Activated T-helper 17 cell treated with anti-CD3 and anti-CD28 coated beads, Interleukin-2, amount 50 U/mL, for 72 hours (primary cell): ENCODE measurements around the gene MOCS2. TPM values are rescaled to one million over a fixed set of nuclear protein-coding genes. Genes with fewer than 3 reads are reported as not detected.

Source experiments
- ATAC-seq: fragments of 150-1000 bp; cut with Tn5 transposase; replicated peaks from 2 replicates; pipeline ENCODE4 v1.10.0; 2021; ENCODE audit warnings: mild to moderate bottlenecking, moderate library complexity
- H3K27ac Mint-ChIP-seq: one replicate; pipeline ENCODE4 v1.8.0; 2022; ENCODE audit warnings: mixed read lengths
- H3K27me3 Mint-ChIP-seq: one replicate; pipeline ENCODE4 v1.8.0; 2022; ENCODE audit warnings: mixed read lengths
- H3K36me3 Mint-ChIP-seq: one replicate; pipeline ENCODE4 v1.8.0; 2022; ENCODE audit warnings: low read depth, mild to moderate bottlenecking, mixed read lengths
- H3K4me1 Mint-ChIP-seq: one replicate; pipeline ENCODE4 v1.8.0; 2022; ENCODE audit warnings: mixed read lengths
- H3K4me3 Mint-ChIP-seq: one replicate; pipeline ENCODE4 v1.8.0; 2022; ENCODE audit warnings: mild to moderate bottlenecking, mixed read lengths
- H3K9me3 Mint-ChIP-seq: one replicate; pipeline ENCODE4 v1.8.0; 2022; ENCODE audit warnings: mixed read lengths
- total RNA-seq, 2 donors: library from RNA; stranded (reverse); gene quantifications; one replicate each; pipeline ENCODE4 v1.2.3, GENCODE V29; 2022

The MOCS2 gene
- total RNA-seq, 2 donors from 2014 or later, result 17.0 to 27.6 TPM

- Mint-ChIP-seq H3K36me3 (peaks cover 13% of the 10 kb centered on the region), H3K4me1 (peaks cover 19% of the 10 kb centered on the region), H3K4me3 (peak overlapping the region; percentile 97), H3K27ac (no peak overlapping the region), H3K27me3 (no peaks in the 10 kb centered on the region), H3K9me3 (no peaks in the 10 kb centered on the region)
- no peak for ATAC-seq
These were observed 1.6 kb upstream of the MOCS2 start for GRCh38 chr5:53111139-53111538.

DNA sequence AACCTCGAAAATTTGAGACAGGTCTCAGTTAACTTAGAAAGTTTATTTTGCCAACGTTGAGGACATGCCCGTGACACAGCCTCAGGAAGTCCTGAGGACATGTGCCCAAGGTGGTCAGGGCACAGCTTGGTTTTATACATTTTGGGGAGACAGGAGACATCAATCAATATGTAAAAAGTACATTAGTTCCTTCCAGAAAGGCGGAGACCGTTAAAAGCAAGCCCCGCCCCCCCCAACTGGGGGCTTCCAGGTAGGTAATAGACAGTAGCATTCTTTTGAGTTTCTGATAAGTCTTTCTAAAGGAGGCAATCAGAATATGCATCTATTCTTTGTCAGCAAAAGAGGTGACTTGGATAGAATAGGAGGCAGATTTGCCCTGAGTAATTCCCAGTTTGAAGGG, 599 bp upstream of the MOCS2 start:
- H3K9me3 Mint-ChIP-seq, result no peaks in the 10 kb centered on the region
- peak; percentile 10 for ATAC-seq
- peaks cover 23% of the 10 kb centered on the region for H3K4me1 Mint-ChIP-seq
- H3K36me3 Mint-ChIP-seq, result peaks cover 23% of the 10 kb centered on the region
- H3K27ac Mint-ChIP-seq, result peak overlapping the region; percentile 97
- H3K4me3 Mint-ChIP-seq, result peak overlapping the region; percentile 97
- no peaks in the 10 kb centered on the region for H3K27me3 Mint-ChIP-seq

DNA sequence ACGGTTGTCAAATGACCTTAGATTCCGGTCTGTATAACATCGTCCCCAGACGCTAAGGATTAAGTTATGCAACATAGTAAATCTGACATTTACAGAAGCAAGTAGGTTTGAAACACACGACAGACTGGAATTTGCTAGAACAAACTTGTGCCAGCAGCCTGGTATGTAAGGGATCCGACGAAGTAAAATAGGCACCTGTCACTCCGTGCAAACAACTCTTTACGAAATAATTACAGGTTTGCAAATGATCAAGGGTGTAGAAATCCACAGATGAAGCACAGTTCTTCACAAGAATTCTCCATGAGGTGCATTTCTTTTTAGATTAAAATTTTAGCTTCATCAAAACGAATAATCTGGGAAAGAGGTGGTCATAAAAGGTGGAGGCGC, 508 bp downstream of the MOCS2 start:
- Mint-ChIP-seq H3K4me3 (peak overlapping the region; percentile 97), H3K36me3 (peaks cover 33% of the 10 kb centered on the region), H3K27me3 (no peaks in the 10 kb centered on the region), H3K9me3 (no peaks in the 10 kb centered on the region), H3K4me1 (peaks cover 23% of the 10 kb centered on the region), H3K27ac (peak overlapping the region; percentile 97)
- peak; percentile 3 for ATAC-seq

GRCh38 chr5:53105611-53106300, 3.8 kb downstream of the MOCS2 start:
- no peak for ATAC-seq
- Mint-ChIP-seq H3K4me3 (no peak overlapping the region), H3K4me1 (peaks cover 27% of the 10 kb centered on the region), H3K9me3 (no peaks in the 10 kb centered on the region), H3K27ac (no peak overlapping the region), H3K36me3 (peaks cover 66% of the 10 kb centered on the region), H3K27me3 (no peaks in the 10 kb centered on the region)

DNA sequence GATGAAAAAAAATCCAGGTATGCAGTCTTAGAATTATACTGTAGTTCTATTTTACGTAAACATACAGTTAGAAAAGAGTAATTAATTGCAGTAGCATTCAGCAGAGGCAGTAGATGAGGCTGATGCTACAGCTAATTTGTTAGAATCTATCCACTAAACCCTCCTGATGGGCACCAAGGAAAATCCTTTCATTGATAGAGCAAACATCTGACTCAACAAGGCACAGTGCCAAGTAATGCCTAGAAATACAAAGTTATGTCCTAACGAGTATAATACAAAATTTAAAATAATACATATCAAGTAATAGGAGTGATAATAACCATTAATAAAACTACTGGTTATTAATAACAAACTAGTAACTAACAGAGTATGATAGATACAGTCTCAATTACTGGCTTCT, 9.0 kb downstream of the MOCS2 start:
- ATAC-seq, result no peak
- H3K9me3 Mint-ChIP-seq, result no peaks in the 10 kb centered on the region
- no peak overlapping the region for H3K27ac Mint-ChIP-seq
- no peak overlapping the region for H3K4me3 Mint-ChIP-seq
- no peaks in the 10 kb centered on the region for H3K27me3 Mint-ChIP-seq
- peaks cover 7% of the 10 kb centered on the region for H3K4me1 Mint-ChIP-seq
- peaks cover 90% of the 10 kb centered on the region for H3K36me3 Mint-ChIP-seq

DNA sequence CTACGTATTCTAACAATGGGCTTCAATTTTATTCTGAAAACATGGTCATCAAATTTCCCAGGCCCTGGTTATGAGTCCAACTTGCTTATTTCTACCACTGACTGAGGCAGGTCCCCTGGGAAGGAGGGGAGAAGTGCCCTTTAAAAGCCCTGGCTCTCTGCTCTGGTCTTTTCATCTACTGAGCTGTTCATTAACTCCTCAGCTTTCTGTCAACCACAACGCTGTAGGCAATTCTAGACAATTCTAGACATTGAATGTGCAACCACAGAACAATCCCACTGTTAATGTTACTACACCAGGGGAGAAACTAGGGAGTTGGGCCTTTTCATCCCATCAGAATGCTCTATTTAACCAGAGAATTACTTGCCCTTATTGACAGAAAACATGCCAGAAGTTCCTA, 10.0 kb downstream of the MOCS2 start:
- Mint-ChIP-seq H3K9me3 (no peaks in the 10 kb centered on the region), H3K4me3 (no peak overlapping the region), H3K27ac (peak overlapping the region; percentile 31), H3K27me3 (no peaks in the 10 kb centered on the region), H3K4me1 (peaks cover 7% of the 10 kb centered on the region), H3K36me3 (peaks cover 80% of the 10 kb centered on the region)
- ATAC-seq, result no peak

DNA sequence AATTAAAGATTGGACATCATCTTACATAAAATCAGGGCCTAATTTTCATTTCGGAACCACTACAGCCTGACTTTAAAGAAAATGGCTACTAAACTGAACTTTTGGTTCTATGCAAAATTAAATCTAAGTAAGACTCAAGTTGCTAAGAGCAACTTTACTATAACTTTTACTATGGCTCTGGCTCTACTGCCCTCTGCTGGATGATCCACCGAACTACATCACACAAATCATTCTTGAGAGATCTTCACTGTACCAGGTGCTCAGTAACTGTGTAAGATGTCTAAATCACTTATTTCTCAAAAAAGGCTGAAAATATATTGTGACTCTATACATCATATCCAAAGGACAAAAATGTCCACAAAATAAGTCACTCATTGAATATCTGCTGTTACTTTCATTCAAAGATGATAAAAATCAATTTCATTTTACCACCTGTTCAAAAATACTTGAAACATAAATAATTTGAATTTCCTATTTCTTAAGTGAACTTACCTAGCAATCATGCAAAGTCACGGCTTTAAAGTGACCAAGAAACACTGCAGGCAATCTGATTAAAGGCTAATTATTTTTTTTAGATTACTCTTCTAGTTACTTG, 13.5 kb downstream of the MOCS2 start:
- Mint-ChIP-seq H3K4me3 (no peak overlapping the region), H3K4me1 (no peaks in the 10 kb centered on the region), H3K27me3 (no peaks in the 10 kb centered on the region), H3K36me3 (peaks cover 45% of the 10 kb centered on the region), H3K27ac (no peak overlapping the region), H3K9me3 (no peaks in the 10 kb centered on the region)
- peak; percentile 60 for ATAC-seq

DNA sequence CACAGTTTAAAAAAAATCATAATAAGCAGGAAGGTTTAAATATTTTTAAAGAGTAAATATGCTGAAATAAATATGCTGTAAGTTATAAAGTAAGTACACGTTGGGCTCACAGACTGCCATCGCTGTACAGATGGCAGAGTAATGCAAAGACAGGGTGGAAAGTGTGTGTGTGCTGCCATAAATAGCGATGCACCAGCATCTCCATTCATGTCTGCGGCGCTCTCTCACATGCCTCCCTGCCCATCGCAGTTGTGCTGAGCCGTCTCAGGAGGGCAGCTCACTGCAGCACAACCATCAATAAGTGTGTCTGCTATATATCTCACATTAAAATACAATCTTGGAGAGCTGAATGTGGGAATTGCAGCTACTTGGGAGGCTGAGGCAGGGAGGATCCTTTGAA, 14.3 kb downstream of the MOCS2 start:
- no peak overlapping the region for H3K4me3 Mint-ChIP-seq
- no peaks in the 10 kb centered on the region for H3K9me3 Mint-ChIP-seq
- no peaks in the 10 kb centered on the region for H3K27me3 Mint-ChIP-seq
- no peak for ATAC-seq
- H3K36me3 Mint-ChIP-seq, result peaks cover 37% of the 10 kb centered on the region
- peaks cover 2% of the 10 kb centered on the region for H3K4me1 Mint-ChIP-seq
- H3K27ac Mint-ChIP-seq, result no peak overlapping the region

DNA sequence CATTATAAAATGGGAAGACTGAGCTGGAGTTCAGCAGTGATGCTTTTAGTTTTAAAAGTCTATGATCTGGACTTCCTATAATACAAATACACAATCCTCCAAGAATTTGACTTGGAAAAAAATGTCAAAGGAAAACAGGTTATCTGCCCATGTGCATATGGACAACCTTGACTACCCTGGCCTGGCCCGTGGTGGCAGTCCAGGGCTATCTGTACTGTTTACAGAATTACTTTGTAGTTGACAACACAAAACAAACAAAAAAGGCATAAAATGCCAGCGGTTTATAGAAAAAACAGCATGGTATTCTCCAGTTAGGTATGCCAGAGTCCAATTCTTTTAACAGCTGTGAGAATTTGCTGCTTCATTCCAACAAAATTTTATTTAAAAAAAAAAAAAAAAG, 17.3 kb downstream of the MOCS2 start:
- H3K27ac Mint-ChIP-seq, result no peak overlapping the region
- no peaks in the 10 kb centered on the region for H3K9me3 Mint-ChIP-seq
- no peak for ATAC-seq
- no peak overlapping the region for H3K4me3 Mint-ChIP-seq
- peaks cover 7% of the 10 kb centered on the region for H3K36me3 Mint-ChIP-seq
- no peaks in the 10 kb centered on the region for H3K27me3 Mint-ChIP-seq
- peaks cover 15% of the 10 kb centered on the region for H3K4me1 Mint-ChIP-seq

DNA sequence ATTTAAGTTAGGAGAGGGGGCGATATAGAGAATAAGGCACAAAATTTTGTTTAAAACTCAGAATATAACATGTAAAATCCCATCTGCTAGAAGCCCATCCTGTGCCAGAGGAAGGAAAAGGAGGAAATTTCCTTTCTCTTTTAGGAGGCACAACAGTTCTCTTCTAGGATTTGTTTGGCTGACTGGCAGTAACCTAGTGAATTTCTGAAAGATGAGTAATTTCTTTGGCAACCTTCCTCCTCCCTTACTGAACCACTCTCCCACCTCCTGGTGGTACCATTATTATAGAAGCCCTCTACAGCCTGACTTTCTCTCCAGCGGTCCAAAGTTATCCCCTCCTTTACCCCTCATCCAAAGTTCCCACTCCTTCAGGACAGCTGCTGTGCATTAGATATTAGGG, 18.3 kb downstream of the MOCS2 start:
- no peak overlapping the region for H3K4me3 Mint-ChIP-seq
- H3K9me3 Mint-ChIP-seq, result no peaks in the 10 kb centered on the region
- no peak for ATAC-seq
- H3K4me1 Mint-ChIP-seq, result peaks cover 15% of the 10 kb centered on the region
- no peaks in the 10 kb centered on the region for H3K36me3 Mint-ChIP-seq
- no peaks in the 10 kb centered on the region for H3K27me3 Mint-ChIP-seq
- H3K27ac Mint-ChIP-seq, result no peak overlapping the region

DNA sequence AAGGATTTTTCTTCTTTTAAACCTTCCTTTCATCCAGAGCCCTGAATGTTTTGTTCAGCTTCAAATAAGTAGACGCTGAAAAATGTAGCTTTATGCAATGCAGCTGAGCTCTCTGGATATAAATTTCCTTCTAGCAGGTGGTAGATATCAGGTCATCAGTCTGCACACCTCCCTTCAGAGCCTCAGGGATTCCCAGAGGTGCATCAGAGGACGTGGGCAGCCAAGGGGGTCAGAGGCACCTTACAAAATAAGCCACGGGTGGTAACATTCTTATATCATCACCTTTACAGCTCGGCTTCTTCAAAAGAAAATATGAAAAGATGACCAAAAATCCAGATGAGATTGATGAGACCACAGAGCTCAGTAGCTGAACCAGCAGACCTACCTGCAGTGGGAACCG, 19.3 kb downstream of the MOCS2 start:
- no peak for ATAC-seq
- Mint-ChIP-seq H3K4me1 (peaks cover 15% of the 10 kb centered on the region), H3K9me3 (no peaks in the 10 kb centered on the region), H3K27ac (peak overlapping the region; percentile 67), H3K4me3 (peak overlapping the region; percentile 61), H3K36me3 (no peaks in the 10 kb centered on the region), H3K27me3 (no peaks in the 10 kb centered on the region)

DNA sequence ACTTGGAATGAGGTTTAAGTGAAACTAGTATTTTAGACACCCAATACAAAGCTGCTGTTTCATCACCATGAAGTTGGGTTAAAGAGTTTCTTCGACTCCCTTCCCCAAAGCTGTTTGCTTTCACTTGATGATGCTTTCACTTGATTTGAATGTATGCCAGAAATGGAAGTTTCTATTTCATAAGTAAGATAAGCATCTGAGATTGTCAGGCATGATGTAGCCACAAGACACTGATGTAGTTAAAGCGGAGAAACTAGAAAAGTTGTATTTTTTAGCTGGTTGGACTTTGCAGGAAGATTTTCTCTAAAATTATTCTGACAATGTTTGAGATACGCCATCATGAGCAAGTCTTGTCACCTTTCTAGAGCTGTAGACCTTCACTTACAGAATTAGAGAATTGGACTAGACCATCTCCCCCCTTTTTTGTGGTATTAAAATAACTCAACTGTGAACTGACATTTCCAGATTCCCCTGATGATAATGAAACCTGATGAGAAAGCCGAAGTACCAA, 20.0 kb downstream of the MOCS2 start:
- Mint-ChIP-seq H3K27me3 (no peaks in the 10 kb centered on the region), H3K27ac (peak overlapping the region; percentile 67), H3K4me1 (peaks cover 15% of the 10 kb centered on the region), H3K4me3 (peak overlapping the region; percentile 61), H3K36me3 (no peaks in the 10 kb centered on the region), H3K9me3 (no peaks in the 10 kb centered on the region)
- ATAC-seq, result peak; percentile 89

DNA sequence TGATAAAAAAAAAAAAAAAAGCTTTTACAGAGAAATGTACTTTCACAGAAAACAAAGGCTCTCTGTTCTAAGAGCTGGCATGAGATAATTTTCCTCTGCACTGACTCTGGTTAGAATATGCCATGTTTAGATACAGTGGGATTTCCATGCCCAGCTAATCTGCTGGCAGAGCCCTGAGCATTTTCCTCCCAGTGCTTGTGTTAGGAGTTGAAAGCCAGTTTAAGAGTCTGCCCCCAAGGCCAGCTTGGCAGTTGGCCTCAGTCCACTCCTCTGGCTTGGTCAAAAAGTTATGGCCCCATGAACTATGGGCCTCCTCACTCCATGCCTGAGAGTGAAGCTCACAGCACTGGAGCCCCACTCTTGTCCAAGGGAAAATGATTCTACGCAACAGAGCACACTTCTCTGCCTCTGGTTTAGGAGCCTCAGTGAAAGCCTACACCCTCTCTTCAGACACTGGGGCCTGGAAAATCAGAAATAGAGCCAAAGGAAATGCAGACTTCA, 21.9 kb downstream of the MOCS2 start:
- no peak overlapping the region for H3K4me3 Mint-ChIP-seq
- peaks cover 20% of the 10 kb centered on the region for H3K4me1 Mint-ChIP-seq
- H3K9me3 Mint-ChIP-seq, result no peaks in the 10 kb centered on the region
- no peaks in the 10 kb centered on the region for H3K27me3 Mint-ChIP-seq
- ATAC-seq, result no peak
- H3K36me3 Mint-ChIP-seq, result no peaks in the 10 kb centered on the region
- no peak overlapping the region for H3K27ac Mint-ChIP-seq

- Mint-ChIP-seq H3K27ac (no peak overlapping the region), H3K36me3 (no peaks in the 10 kb centered on the region), H3K27me3 (no peaks in the 10 kb centered on the region), H3K4me1 (peaks cover 20% of the 10 kb centered on the region), H3K4me3 (no peak overlapping the region), H3K9me3 (no peaks in the 10 kb centered on the region)
- ATAC-seq, result no peak
These were observed 22.4 kb downstream of the MOCS2 start for GRCh38 chr5:53087171-53087570.

GRCh38 chr5:53084546-53085255, 24.9 kb downstream of the MOCS2 start:
- peaks cover 13% of the 10 kb centered on the region for H3K4me1 Mint-ChIP-seq
- no peaks in the 10 kb centered on the region for H3K9me3 Mint-ChIP-seq
- H3K27me3 Mint-ChIP-seq, result no peaks in the 10 kb centered on the region
- H3K36me3 Mint-ChIP-seq, result no peaks in the 10 kb centered on the region
- no peak overlapping the region for H3K27ac Mint-ChIP-seq
- H3K4me3 Mint-ChIP-seq, result no peak overlapping the region
- ATAC-seq, result no peak
